A549 (cell line): ENCODE data around the gene RBMS3. TPM values are rescaled to one million over a fixed set of nuclear protein-coding genes. Genes with fewer than 3 reads are reported as not detected.

Experiments
- ATAC-seq, 2 experiments: fragments of 200-7000 bp in 1 of 2; fragments of >200 bp in 1 of 2; cut with Nextera tagmentation in 1 of 2; cut with Tn5 transposase in 1 of 2; 3 replicates each; pipeline versions ENCODE4 v1.8.0 to v1.9.1; 2018 to 2020; ENCODE audit warnings: mild to moderate bottlenecking in 1 of 2, moderate library complexity in 1 of 2
- CTCF ChIA-PET: fragments of 300-600 bp; sonication (Branson Sonifier 250); formaldehyde crosslinking; extraction: SDS; loops from one replicate; lab custom pipeline; 2021; ENCODE audit warnings: antibody characterized with exemption, inconsistent platforms; lab: Yijun Ruan, JAX
- POLR2A ChIA-PET: fragments of 350-600 bp; formaldehyde crosslinking; extraction: SDS; loops from one replicate; lab custom pipeline; 2021; ENCODE audit warnings: antibody characterized with exemption, inconsistent platforms; lab: Yijun Ruan, JAX
- DNase-seq, 2 experiments: peaks; one replicate each; pipeline versions ENCODE4 v3.0.0 to v3.0.0-alpha.2; 2011 to 2016; ENCODE audit warnings: low read depth in 1 of 2, low spot score in 1 of 2
- FAIRE-seq: peaks from 2 replicates; lab custom pipeline; 2011; peaks lifted over from hg19 to GRCh38; lab: Jason Lieb, UNC
- H3K27ac ChIP-seq, 2 experiments: fragments of >200 bp; sonication (Bioruptor Twin); formaldehyde crosslinking; 3 replicates each; pipeline ENCODE4 v1.5.1; 2016 to 2017
- H3K4me1 ChIP-seq: fragments of >200 bp; sonication (Bioruptor Twin); formaldehyde crosslinking; 3 replicates; pipeline ENCODE4 v1.6.1; 2016
- H3K4me2 ChIP-seq: fragments of >200 bp; sonication (Bioruptor Twin); formaldehyde crosslinking; 3 replicates; pipeline ENCODE4 v1.6.1; 2016
- H3K4me3 ChIP-seq: fragments of >200 bp; sonication (Bioruptor Twin); formaldehyde crosslinking; 3 replicates; pipeline ENCODE4 v1.5.1; 2016
- H3K9me3 ChIP-seq: fragments of >200 bp; sonication (Bioruptor Twin); formaldehyde crosslinking; 3 replicates; pipeline ENCODE4 v1.6.1; 2016
- CBX2 ChIP-seq: fragments of 200-600 bp; sonication (generic); IDR thresholded peaks from 2 replicates; pipeline ENCODE4 v1.6.1; 2016; ENCODE audit warnings: low read depth, mild to moderate bottlenecking, borderline replicate concordance
- CHD2 ChIP-seq: fragments of 150-350 bp; IDR thresholded peaks from 2 replicates; pipeline ENCODE4 v1.6.1; 2014; ENCODE audit warnings: low read length; ENCODE audit not compliant: partially characterized antibody
- CHD4 ChIP-seq: fragments of 200-600 bp; sonication (generic); IDR thresholded peaks from 2 replicates; pipeline ENCODE4 v1.6.1; 2016; ENCODE audit warnings: antibody characterized with exemption, mild to moderate bottlenecking, borderline replicate concordance
- CTCF ChIP-seq: fragments of >200 bp; sonication (Bioruptor Twin); formaldehyde crosslinking; IDR thresholded peaks from 3 replicates; pipeline ENCODE4 v1.5.1; 2016
- EHMT2 ChIP-seq: fragments of 200-600 bp; sonication (generic); IDR thresholded peaks from 2 replicates; pipeline ENCODE4 v1.6.1; 2016; ENCODE audit warnings: antibody characterized with exemption, low read depth, mild to moderate bottlenecking, moderate library complexity
- ELK1 ChIP-seq: fragments of 150-350 bp; IDR thresholded peaks from 2 replicates; pipeline ENCODE4 v1.6.1; 2014; ENCODE audit warnings: low read depth, mild to moderate bottlenecking, low read length
- FOSB ChIP-seq: fragments of 250-450 bp; sonication (Bioruptor Pico); IDR thresholded peaks from 2 replicates; pipeline ENCODE4 v1.5.0; 2020; ENCODE audit warnings: mild to moderate bottlenecking, moderate library complexity
- FOXS1 ChIP-seq: fragments of 250-450 bp; sonication (Bioruptor Pico); IDR thresholded peaks from 2 replicates; pipeline ENCODE4 v1.5.0; 2020; ENCODE audit warnings: mild to moderate bottlenecking, moderate library complexity
- HOXA7 ChIP-seq: fragments of 250-450 bp; sonication (Bioruptor Pico); IDR thresholded peaks from 2 replicates; pipeline ENCODE4 v1.5.0; 2020; ENCODE audit warnings: mild to moderate bottlenecking, moderate library complexity
- JUN ChIP-seq, 2 experiments: fragments of >200 bp; sonication (Bioruptor Twin); formaldehyde crosslinking; IDR thresholded peaks; 2 replicates in 1 of 2; 3 replicates in 1 of 2; pipeline ENCODE4 v1.6.1; 2016 to 2017
- MAFK ChIP-seq: fragments of 450-650 bp; IDR thresholded peaks from 2 replicates; pipeline ENCODE4 v1.6.1; 2014; ENCODE audit not compliant: partially characterized antibody
- MYC ChIP-seq: IDR thresholded peaks from 2 replicates; pipeline ENCODE4 v1.6.1; 2012; ENCODE audit warnings: mild to moderate bottlenecking, inconsistent platforms, low read length, improper control_type of control experiment, borderline replicate concordance
- NPAS2 ChIP-seq: fragments of 250-450 bp; sonication (Bioruptor Pico); IDR thresholded peaks from 2 replicates; pipeline ENCODE4 v1.8.0; 2022; ENCODE audit warnings: mild to moderate bottlenecking, moderate library complexity, borderline replicate concordance
- NR3C1 ChIP-seq: fragments of >200 bp; sonication (Bioruptor Twin); formaldehyde crosslinking; IDR thresholded peaks from 3 replicates; pipeline ENCODE4 v1.6.1; 2017
- PHF8 ChIP-seq: fragments of 200-600 bp; sonication (generic); IDR thresholded peaks from 2 replicates; pipeline ENCODE4 v1.6.1; 2016; ENCODE audit warnings: low read depth, mild to moderate bottlenecking, antibody characterized with exemption, moderate library complexity, borderline replicate concordance
- RARB ChIP-seq: fragments of 250-450 bp; sonication (Bioruptor Pico); IDR thresholded peaks from 2 replicates; pipeline ENCODE4 v1.8.0; 2021; ENCODE audit warnings: mild to moderate bottlenecking, moderate library complexity
- SREBF2 ChIP-seq: fragments of 450-650 bp; IDR thresholded peaks from 2 replicates; pipeline ENCODE4 v1.6.1; 2014; ENCODE audit warnings: mild to moderate bottlenecking, moderate library complexity
- TFCP2L1 ChIP-seq: fragments of 250-450 bp; sonication (Bioruptor Pico); IDR thresholded peaks from 2 replicates; pipeline ENCODE4 v1.5.0; 2021; ENCODE audit warnings: mild to moderate bottlenecking
- TP53 ChIP-seq: fragments of 250-450 bp; sonication (Bioruptor Pico); IDR thresholded peaks from 2 replicates; pipeline ENCODE4 v1.5.0; 2021; ENCODE audit warnings: mild to moderate bottlenecking, moderate library complexity
- ZNF302 ChIP-seq: fragments of 250-450 bp; sonication (Bioruptor Pico); IDR thresholded peaks from 2 replicates; pipeline ENCODE4 v1.9.0; 2021; ENCODE audit warnings: inconsistent platforms, mild to moderate bottlenecking, moderate library complexity
- ZSCAN20 ChIP-seq: fragments of 250-450 bp; sonication (Bioruptor Pico); IDR thresholded peaks from 2 replicates; pipeline ENCODE4 v1.8.0; 2022; ENCODE audit warnings: mild to moderate bottlenecking, moderate library complexity
- WGBS: methylation state at CpG from one replicate; pipeline ENCODE4 v1.1.6; 2017; ENCODE audit errors: missing lambda C conversion rate; 5-methylcytosine and 5-hydroxymethylcytosine counted together
- polyA plus RNA-seq, 4 experiments: library from polyadenylated mRNA; depleted of rRNA in 3 of 4; stranded (reverse); fragments of >200 nt; fragmentation: RNase III in 1 of 4; extraction: RNeasy Plus Mini Kit Qiagen cat#74134 plus additional on column Dnase treatment in 1 of 4; gene quantifications; 2 replicates in 3 of 4; 3 replicates in 1 of 4; pipeline ENCODE4 v1.2.3, GENCODE V29; 2011 to 2017
- TF ChIP-seq, protein P1 (sequence below): fragments of >200 bp; sonication (Bioruptor Twin); formaldehyde crosslinking; IDR thresholded peaks from 3 replicates; pipeline ENCODE4 v1.6.1; 2016
- TF ChIP-seq, protein P2 (sequence below): fragments of >200 bp; sonication (Bioruptor Twin); formaldehyde crosslinking; IDR thresholded peaks from 2 replicates; pipeline ENCODE4 v1.6.1; 2016
- TF ChIP-seq, protein P3 (sequence below): fragments of 250-450 bp; sonication (Bioruptor Pico); IDR thresholded peaks from 2 replicates; pipeline ENCODE4 v1.5.0; 2021; ENCODE audit warnings: mild to moderate bottlenecking, moderate library complexity, borderline replicate concordance

RBMS3 gene
- polyA plus RNA-seq, 2 of the 4 experiments (the other 2 are of a cell fraction), result 0.92 to 4.1 TPM

- TF ChIP-seq ZSCAN20 (CRISPR knock-in tag), result no peak
- TF ChIP-seq, all 56 proteins: peak for 0
Observed at GRCh38 chr3:29827756-29828155, 546.9 kb downstream of the RBMS3 start (continued).

GRCh38 chr3:29829340-29829739, 548.5 kb downstream of the RBMS3 start:
- ChIA-PET POLR2A (no interaction called here), CTCF (no interaction called here)
- Histone ChIP-seq H3K4me1 (no peaks in the 10 kb centered on the region), H3K4me3 (no peak overlapping the region), H3K9me3 (no peaks in the 10 kb centered on the region), H3K27ac (no peak overlapping the region), H3K4me2 (no peak overlapping the region)
- 76% methylated on average over 3 of the region's 3 CpGs for WGBS
- ATAC-seq (no peak), DNase-seq (no peak), FAIRE-seq (no peak)
- no peak for TF ChIP-seq HOXA7 (CRISPR knock-in tag)
- no peak for TF ChIP-seq ZNF302 (CRISPR knock-in tag)
- TF ChIP-seq TP53 (CRISPR knock-in tag), result no peak
- TF ChIP-seq ELK1, result no peak
- TF ChIP-seq, protein P1, sequence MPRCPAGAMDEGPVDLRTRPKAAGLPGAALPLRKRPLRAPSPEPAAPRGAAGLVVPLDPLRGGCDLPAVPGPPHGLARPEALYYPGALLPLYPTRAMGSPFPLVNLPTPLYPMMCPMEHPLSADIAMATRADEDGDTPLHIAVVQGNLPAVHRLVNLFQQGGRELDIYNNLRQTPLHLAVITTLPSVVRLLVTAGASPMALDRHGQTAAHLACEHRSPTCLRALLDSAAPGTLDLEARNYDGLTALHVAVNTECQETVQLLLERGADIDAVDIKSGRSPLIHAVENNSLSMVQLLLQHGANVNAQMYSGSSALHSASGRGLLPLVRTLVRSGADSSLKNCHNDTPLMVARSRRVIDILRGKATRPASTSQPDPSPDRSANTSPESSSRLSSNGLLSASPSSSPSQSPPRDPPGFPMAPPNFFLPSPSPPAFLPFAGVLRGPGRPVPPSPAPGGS, result no peak
- TF ChIP-seq TFCP2L1 (CRISPR knock-in tag), result no peak
- TF ChIP-seq FOSB (CRISPR knock-in tag), result no peak

DNA sequence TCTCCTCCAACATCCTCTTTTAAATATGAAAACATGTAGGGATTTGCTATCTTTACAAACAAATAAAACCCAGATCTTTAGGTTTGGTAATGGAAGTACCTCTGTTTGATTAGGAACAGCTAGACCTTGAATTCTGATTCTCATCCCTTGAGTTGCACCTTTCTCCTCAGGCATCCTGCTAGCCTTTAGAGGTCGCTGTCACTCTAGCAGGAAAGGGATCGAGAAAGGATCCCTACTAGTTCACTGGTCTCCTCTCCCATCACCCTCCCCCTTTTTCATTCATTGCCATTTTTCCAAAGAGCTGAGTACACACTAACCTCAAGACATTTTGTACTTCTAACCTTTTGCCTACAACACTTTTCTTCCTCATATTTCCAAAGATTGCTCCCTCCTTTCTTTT, 569.8 kb downstream of the RBMS3 start:
- CTCF ChIA-PET, result no interaction called here
- peak in 1 of 2 experiments; percentile 7 for DNase-seq

More for the DNA sequence above, 569.8 kb downstream of the RBMS3 start:
- no peak for ATAC-seq
- POLR2A ChIA-PET, result no interaction called here
- no peaks in the 10 kb centered on the region for H3K4me1 ChIP-seq
- WGBS, result 4% methylated on average over 2 of the region's 2 CpGs
- no peak overlapping the region for H3K4me2 ChIP-seq
- no peak for TF ChIP-seq RARB (CRISPR knock-in tag)
- TF ChIP-seq, protein P2, sequence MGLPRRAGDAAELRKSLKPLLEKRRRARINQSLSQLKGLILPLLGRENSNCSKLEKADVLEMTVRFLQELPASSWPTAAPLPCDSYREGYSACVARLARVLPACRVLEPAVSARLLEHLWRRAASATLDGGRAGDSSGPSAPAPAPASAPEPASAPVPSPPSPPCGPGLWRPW, result no peak
- TF ChIP-seq CHD4, result no peak
- no peak for TF ChIP-seq MAFK
- no peak for TF ChIP-seq PHF8
- no peak for TF ChIP-seq SREBF2
- no peak for TF ChIP-seq NPAS2
- no peak for TF ChIP-seq CTCF
- TF ChIP-seq NR3C1, result no peak
- no peak for TF ChIP-seq FOSB (CRISPR knock-in tag)
- TF ChIP-seq EHMT2, result no peak
- no peak for TF ChIP-seq JUN (IDR thresholded peaks at IDR 0.05)
- TF ChIP-seq, protein P3, sequence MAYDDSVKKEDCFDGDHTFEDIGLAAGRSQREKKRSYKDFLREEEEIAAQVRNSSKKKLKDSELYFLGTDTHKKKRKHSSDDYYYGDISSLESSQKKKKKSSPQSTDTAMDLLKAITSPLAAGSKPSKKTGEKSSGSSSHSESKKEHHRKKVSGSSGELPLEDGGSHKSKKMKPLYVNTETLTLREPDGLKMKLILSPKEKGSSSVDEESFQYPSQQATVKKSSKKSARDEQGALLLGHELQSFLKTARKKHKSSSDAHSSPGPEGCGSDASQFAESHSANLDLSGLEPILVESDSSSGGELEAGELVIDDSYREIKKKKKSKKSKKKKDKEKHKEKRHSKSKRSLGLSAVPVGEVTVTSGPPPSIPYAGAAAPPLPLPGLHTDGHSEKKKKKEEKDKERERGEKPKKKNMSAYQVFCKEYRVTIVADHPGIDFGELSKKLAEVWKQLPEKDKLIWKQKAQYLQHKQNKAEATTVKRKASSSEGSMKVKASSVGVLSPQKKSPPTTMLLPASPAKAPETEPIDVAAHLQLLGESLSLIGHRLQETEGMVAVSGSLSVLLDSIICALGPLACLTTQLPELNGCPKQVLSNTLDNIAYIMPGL (CRISPR knock-in tag), result no peak
- no peak for TF ChIP-seq CBX2
- TF ChIP-seq MYC, result no peak
- TF ChIP-seq FOXS1 (CRISPR knock-in tag), result no peak
- TF ChIP-seq CHD2, result no peak
- TF ChIP-seq, all 56 proteins: peak for 0
- H3K27ac ChIP-seq, result no peak overlapping the region
- FAIRE-seq, result no peak
- no peak overlapping the region for H3K4me3 ChIP-seq
- no peaks in the 10 kb centered on the region for H3K9me3 ChIP-seq
